HUES6 (cell line): ENCODE data around the gene CDC42EP2.

Experiments used
- H3K27ac ChIP-seq: 2 replicates; pipeline ENCODE4 v1.7.0; 2013; ENCODE audit warnings: low read depth, mild to moderate bottlenecking, low read length, inconsistent platforms
- H3K27me3 ChIP-seq: 2 replicates; pipeline ENCODE4 v1.6.1; 2013; ENCODE audit warnings: low read length; ENCODE audit not compliant: control insufficient read depth, insufficient read depth
- H3K36me3 ChIP-seq: 2 replicates; pipeline ENCODE4 v1.6.1; 2013; ENCODE audit warnings: low read length; ENCODE audit not compliant: control insufficient read depth, insufficient read depth
- H3K4me1 ChIP-seq: 2 replicates; pipeline ENCODE4 v1.6.1; 2013; ENCODE audit warnings: low read length; ENCODE audit not compliant: control insufficient read depth, insufficient read depth
- H3K4me3 ChIP-seq: 2 replicates; pipeline ENCODE4 v1.5.1; 2013; ENCODE audit warnings: low read depth, low read length
- H3K9ac ChIP-seq: one replicate; pipeline ENCODE4 v1.6.1; 2013; ENCODE audit warnings: mild to moderate bottlenecking, low read length
- H3K9me3 ChIP-seq: 2 replicates; pipeline ENCODE4 v1.6.1; 2013; ENCODE audit warnings: low read depth, low read length; ENCODE audit not compliant: control insufficient read depth, insufficient read depth

CDC42EP2 gene

GRCh38 chr11:65298655-65299179 is 15.9 kb upstream of the CDC42EP2 start:
- Histone ChIP-seq H3K4me1 (peaks cover 10% of the 10 kb centered on the region), H3K9ac (no peak overlapping the region)

DNA sequence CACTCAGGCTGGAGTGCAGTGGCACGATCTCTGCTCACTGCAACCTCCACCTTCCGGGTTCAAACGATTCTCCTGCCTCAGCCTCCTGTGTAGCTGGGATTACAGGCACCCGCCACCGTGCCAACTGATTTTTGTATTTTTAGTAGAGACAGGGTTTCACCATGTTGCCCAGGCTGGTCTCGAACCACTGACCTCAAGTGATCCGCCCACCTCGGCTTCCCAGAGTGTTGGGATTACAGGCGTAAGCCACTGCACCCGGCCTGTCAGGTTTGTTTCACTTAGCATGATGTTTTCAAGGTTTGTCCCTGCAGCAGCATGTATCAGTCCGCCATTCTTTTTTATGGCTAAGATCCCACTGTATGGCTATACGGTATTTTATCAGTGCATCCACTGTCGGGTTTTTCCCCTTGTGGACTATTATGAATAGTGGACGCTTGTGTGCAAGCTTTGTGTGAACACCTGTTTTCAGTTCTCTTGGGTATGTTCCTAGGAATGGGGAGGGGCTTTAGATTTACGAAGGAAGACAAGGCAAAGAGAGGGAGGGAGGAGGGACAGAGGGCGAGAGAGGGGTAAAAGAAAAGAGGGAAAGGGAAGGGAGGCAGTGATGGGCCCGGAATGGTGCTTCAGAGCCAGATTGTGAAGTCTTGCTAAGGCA is 13.9 kb upstream of the CDC42EP2 start:
- no peak overlapping the region for H3K4me3 ChIP-seq
- H3K9ac ChIP-seq, result no peak overlapping the region
- H3K36me3 ChIP-seq, result peaks cover 58% of the 10 kb centered on the region
- H3K4me1 ChIP-seq, result peaks cover 10% of the 10 kb centered on the region
- H3K27ac ChIP-seq, result no peak overlapping the region
- no peaks in the 10 kb centered on the region for H3K9me3 ChIP-seq
- H3K27me3 ChIP-seq, result no peaks in the 10 kb centered on the region

More at GRCh38 chr11:65298655-65299179, 15.9 kb upstream of the CDC42EP2 start:
- no peaks in the 10 kb centered on the region for H3K27me3 ChIP-seq
- H3K9me3 ChIP-seq, result no peaks in the 10 kb centered on the region
- H3K36me3 ChIP-seq, result peaks cover 64% of the 10 kb centered on the region
- no peak overlapping the region for H3K4me3 ChIP-seq
- H3K27ac ChIP-seq, result no peak overlapping the region

GRCh38 chr11:65301491-65302329 is 13.0 kb upstream of the CDC42EP2 start:
- no peaks in the 10 kb centered on the region for H3K27me3 ChIP-seq
- H3K36me3 ChIP-seq, result peaks cover 50% of the 10 kb centered on the region
- H3K9me3 ChIP-seq, result no peaks in the 10 kb centered on the region
- H3K27ac ChIP-seq, result no peak overlapping the region
- peaks cover 10% of the 10 kb centered on the region for H3K4me1 ChIP-seq
- H3K9ac ChIP-seq, result no peak overlapping the region
- no peak overlapping the region for H3K4me3 ChIP-seq

DNA sequence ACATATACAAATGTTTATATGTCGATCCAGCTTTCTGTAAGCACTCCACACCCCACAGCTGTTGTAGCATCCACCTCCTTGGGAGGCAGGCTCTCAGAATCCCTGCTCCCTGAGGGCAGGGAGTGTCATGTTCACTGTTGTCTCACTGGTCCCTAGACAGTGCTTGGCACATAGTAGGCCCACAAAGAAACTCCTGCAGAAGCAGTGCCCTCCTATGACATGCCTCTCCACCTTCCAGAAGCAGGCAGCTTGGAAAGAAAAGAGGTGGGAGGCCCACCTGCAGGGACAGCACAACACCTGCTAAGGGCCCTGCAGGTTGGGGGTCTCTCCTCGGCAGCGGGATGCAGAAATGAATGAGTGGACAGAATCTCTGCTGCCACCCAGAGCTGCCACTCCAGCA is 11.1 kb upstream of the CDC42EP2 start:
- Histone ChIP-seq H3K27ac (no peak overlapping the region), H3K4me3 (no peak overlapping the region), H3K4me1 (peaks cover 10% of the 10 kb centered on the region), H3K9me3 (no peaks in the 10 kb centered on the region), H3K36me3 (peaks cover 35% of the 10 kb centered on the region), H3K27me3 (peaks cover 5% of the 10 kb centered on the region; the same call in 1 of the 2 replicates), H3K9ac (no peak overlapping the region)

GRCh38 chr11:65304110-65304509 is 10.6 kb upstream of the CDC42EP2 start:
- no peak overlapping the region for H3K27ac ChIP-seq
- peaks cover 10% of the 10 kb centered on the region for H3K4me1 ChIP-seq
- H3K4me3 ChIP-seq, result no peak overlapping the region
- peaks cover 29% of the 10 kb centered on the region for H3K36me3 ChIP-seq
- H3K9ac ChIP-seq, result no peak overlapping the region
- H3K9me3 ChIP-seq, result no peaks in the 10 kb centered on the region
- H3K27me3 ChIP-seq, result peaks cover 5% of the 10 kb centered on the region; the same call in 1 of the 2 replicates

GRCh38 chr11:65304613-65305012 is 10.1 kb upstream of the CDC42EP2 start:
- Histone ChIP-seq H3K4me3 (no peak overlapping the region), H3K27me3 (peaks cover 5% of the 10 kb centered on the region; the same call in 1 of the 2 replicates), H3K36me3 (peaks cover 25% of the 10 kb centered on the region), H3K4me1 (peaks cover 10% of the 10 kb centered on the region), H3K9me3 (no peaks in the 10 kb centered on the region), H3K27ac (no peak overlapping the region), H3K9ac (no peak overlapping the region)

DNA sequence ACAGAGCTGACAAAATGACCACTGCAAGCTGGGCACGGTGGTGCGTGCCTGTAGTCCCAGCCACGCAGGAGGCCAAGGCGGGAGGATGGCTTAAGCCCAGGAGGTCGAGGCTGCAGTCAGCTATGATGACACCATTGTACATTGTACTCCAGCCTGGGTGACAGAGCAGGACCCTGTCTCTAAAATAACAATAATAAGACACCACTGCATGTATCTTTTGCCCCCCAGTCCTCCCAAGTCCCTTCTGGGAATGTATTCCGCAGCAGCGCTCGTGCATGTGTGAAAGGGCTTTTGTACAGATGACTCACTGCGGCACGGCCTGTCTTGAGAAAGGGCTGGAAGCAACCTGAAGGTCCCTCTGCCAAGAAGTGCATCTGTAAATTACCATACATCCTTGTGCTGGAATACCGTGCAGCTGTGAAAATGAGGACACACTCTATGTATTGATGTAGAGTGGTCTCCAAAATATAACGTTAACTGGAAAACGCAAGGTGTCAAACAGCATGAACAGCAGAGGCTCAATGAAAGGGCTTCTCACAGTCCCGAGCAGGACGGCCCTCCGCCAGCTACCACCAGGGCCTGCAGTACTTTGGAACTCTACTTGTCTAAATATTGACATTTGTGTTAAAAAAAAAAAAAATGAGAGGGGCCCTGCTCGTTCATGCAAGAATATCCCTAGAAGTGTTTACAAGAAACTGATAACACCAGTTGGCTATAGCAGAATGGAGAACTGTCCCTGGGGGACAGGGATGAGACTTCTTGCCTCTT is 9.0 kb upstream of the CDC42EP2 start:
- peaks cover 12% of the 10 kb centered on the region for H3K4me1 ChIP-seq
- no peak overlapping the region for H3K27ac ChIP-seq
- peaks cover 25% of the 10 kb centered on the region for H3K36me3 ChIP-seq
- peaks cover 6% of the 10 kb centered on the region for H3K27me3 ChIP-seq
- H3K9me3 ChIP-seq, result no peaks in the 10 kb centered on the region
- no peak overlapping the region for H3K4me3 ChIP-seq
- no peak overlapping the region for H3K9ac ChIP-seq

GRCh38 chr11:65307298-65308229 is 7.1 kb upstream of the CDC42EP2 start:
- no peaks in the 10 kb centered on the region for H3K9me3 ChIP-seq
- no peak overlapping the region for H3K27ac ChIP-seq
- no peak overlapping the region for H3K4me3 ChIP-seq
- H3K27me3 ChIP-seq, result peaks cover 16% of the 10 kb centered on the region
- H3K36me3 ChIP-seq, result peaks cover 21% of the 10 kb centered on the region
- H3K4me1 ChIP-seq, result peaks cover 6% of the 10 kb centered on the region; the same call in 1 of the 2 replicates
- peak overlapping the region; percentile 15 for H3K9ac ChIP-seq

GRCh38 chr11:65308281-65308891 is 6.3 kb upstream of the CDC42EP2 start:
- Histone ChIP-seq H3K9ac (no peak overlapping the region), H3K27ac (no peak overlapping the region), H3K4me1 (peaks cover 6% of the 10 kb centered on the region; the same call in 1 of the 2 replicates), H3K27me3 (peaks cover 21% of the 10 kb centered on the region), H3K9me3 (no peaks in the 10 kb centered on the region), H3K36me3 (peaks cover 19% of the 10 kb centered on the region), H3K4me3 (no peak overlapping the region)
